ENCODE results near the gene OCEL1.

Gene OCEL1

GRCh38 chr19:17211547-17212446, 14.2 kb upstream of the OCEL1 start:
- DNase-seq: no peak

- no peak for DNase-seq
These were observed 12.7 kb upstream of the OCEL1 start for GRCh38 chr19:17213334-17213733.

- no peak for DNase-seq
These were observed 11.4 kb upstream of the OCEL1 start for GRCh38 chr19:17214508-17215126.

- DNase-seq: peak; percentile 85
These were observed 10.7 kb upstream of the OCEL1 start, which contains the start of gene USE1 for GRCh38 chr19:17215127-17215971. Gene USE1, plus strand, starts transcription at chr19:17215357. Its CDS starts 49 bp downstream, at chr19:17215406.

GRCh38 chr19:17216058-17216670, 9.9 kb upstream of the OCEL1 start:
- no peak for DNase-seq

GRCh38 chr19:17219286-17219685, 6.7 kb upstream of the OCEL1 start:
- no peak for DNase-seq

GRCh38 chr19:17220207-17220758, 5.7 kb upstream of the OCEL1 start:
- DNase-seq: no peak

GRCh38 chr19:17225053-17225452, 973 bp upstream of the OCEL1 start:
- no peak for DNase-seq

- DNase-seq: no peak
These were observed 1.9 kb downstream of the OCEL1 start for GRCh38 chr19:17227798-17228367.

GRCh38 chr19:17229890-17230289, 3.9 kb downstream of the OCEL1 start:
- no peak for DNase-seq

GRCh38 chr19:17232258-17232657, 6.2 kb downstream of the OCEL1 start:
- no peak for DNase-seq

GRCh38 chr19:17234911-17235299, 8.9 kb downstream of the OCEL1 start:
- peak; percentile 70 for DNase-seq

GRCh38 chr19:17235300-17235970, 9.4 kb downstream of the OCEL1 start:
- peak; percentile 73 for DNase-seq

GRCh38 chr19:17235971-17236777, 10.1 kb downstream of the OCEL1 start:
- DNase-seq: no peak

GRCh38 chr19:17236811-17237543, 11.0 kb downstream of the OCEL1 start:
- no peak for DNase-seq

- no peak for DNase-seq
These were observed 12.0 kb downstream of the OCEL1 start for GRCh38 chr19:17237747-17238706.

GRCh38 chr19:17240062-17240752, 14.2 kb downstream of the OCEL1 start:
- DNase-seq: no peak

GRCh38 chr19:17240826-17241399, 14.9 kb downstream of the OCEL1 start:
- DNase-seq: no peak
